D341Med (cell line): ENCODE results near the gene P2RX2.

ENCODE experiments used
- DNase-seq: peaks from one replicate; pipeline ENCODE4 v3.0.0; 2012; ENCODE audit warnings: low spot score

Gene P2RX2

DNA sequence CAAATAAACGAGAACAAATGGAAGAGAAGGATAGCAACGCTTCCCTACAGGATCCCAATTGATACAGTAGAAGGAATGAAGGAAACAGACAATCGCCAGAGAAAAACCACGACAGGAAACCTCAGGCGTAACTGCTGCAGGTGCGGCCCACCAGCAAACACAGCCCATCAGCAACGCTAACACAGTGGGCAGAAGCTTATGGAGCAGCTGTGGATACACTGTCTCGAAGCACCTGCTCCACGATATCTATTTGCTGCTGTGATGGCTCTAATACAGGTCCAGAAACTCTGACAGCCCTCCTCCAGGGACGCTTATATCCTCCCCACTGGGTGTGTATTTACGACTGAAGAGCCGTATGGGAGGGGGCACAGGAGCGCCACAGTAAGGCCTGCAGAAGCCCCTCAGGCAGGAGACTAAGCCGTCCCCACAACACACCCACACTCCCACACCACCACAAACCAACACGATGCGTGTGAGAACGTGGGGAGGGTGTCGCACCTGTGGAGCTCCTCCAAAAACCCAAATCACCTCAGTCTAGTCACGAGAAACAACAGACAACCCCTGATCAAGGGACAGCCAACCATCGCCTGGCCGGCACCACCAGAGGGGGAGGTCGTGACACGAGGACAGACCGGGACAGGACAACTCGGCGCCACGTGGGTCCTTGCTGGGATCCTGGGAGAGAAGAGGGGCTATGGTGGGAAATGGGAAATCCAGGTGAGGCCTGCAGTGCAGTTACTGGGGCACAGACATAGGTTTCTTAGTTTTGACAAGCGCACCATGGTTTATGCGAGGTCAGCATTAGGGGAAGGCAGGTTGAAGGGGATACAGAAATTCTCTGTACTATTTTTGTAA is 44.6 kb downstream of the P2RX2 start:
- no peak for DNase-seq

DNA sequence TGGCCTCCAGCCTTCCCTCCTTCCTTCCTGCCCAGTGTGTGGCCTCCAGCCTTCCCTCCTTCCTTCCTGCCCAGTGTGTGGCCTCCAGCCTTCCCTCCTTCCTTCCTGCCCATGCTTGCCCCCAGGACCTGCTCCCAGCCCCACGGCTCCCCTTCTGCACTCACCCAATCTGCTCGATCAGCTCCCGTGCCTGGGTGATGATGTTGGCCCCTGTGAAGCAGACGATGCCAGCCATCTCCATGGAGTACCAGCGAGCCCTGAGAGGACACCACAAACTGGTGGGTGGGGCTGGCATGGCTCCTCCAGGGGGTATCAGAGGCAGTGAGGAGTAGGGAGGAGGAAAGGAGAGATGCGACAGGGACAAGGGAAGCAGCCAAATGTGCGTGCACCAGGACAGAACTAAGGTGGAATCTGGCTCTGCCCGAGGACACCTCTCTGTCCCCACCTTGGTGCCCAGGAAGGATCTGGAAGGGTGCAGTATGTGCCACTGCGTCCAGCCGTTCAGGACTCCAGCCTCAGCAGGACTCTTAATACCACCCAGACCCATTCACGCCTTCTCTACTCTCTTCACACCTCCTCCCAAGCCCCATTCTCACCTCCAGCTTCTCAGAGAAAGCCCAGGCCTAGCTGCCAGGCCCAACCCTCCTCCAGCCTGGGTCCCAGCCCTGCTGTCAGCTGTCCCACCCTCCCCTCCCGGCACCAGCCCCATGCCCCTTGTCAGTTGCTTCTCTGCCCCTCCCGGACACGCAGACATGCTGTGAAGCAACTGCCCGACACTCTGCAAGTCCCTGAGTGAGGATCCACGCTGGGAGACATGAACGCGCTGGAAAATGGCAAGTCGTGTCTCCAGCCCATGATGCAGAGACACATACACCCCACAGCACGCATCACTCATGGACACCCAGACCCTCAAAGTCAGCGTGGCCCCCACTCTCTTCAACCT is 45.9 kb downstream of the P2RX2 start:
- no peak for DNase-seq

DNA sequence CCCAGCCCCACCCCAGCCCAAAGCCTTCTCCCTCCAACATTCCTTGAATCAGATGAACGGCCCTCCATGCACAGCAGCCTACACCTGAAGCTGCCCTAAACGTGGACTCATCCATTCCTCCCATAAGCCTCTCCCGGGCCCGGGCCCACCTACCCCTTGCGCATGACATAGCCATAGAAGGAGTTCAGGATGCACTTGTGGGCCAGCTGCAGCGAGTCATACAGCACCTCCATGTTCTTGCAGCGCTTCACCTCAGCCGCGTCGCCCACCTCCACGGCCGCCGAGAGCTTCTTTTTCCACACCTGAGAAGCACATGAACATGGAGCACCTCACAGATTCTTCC is 46.5 kb downstream of the P2RX2 start:
- no peak for DNase-seq

DNA sequence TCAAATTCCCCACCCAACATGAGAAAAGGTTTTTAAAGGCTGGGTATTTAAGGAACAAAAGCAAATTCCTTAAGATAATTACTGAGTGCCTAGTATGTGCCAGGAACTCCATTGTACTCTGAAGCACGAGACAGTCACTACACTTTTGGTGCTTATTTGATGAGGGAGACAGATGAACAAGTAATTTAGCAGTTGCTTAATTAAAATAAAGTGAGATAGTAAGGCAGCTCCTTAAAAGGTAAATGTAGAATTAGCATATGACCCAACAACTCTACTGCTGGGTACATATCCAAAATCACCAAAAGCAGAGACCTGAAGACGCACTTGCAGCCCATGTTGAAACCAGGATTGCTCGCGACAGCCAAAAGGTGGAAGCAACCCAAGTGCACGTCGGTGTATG is 47.2 kb downstream of the P2RX2 start:
- DNase-seq, result no peak

DNA sequence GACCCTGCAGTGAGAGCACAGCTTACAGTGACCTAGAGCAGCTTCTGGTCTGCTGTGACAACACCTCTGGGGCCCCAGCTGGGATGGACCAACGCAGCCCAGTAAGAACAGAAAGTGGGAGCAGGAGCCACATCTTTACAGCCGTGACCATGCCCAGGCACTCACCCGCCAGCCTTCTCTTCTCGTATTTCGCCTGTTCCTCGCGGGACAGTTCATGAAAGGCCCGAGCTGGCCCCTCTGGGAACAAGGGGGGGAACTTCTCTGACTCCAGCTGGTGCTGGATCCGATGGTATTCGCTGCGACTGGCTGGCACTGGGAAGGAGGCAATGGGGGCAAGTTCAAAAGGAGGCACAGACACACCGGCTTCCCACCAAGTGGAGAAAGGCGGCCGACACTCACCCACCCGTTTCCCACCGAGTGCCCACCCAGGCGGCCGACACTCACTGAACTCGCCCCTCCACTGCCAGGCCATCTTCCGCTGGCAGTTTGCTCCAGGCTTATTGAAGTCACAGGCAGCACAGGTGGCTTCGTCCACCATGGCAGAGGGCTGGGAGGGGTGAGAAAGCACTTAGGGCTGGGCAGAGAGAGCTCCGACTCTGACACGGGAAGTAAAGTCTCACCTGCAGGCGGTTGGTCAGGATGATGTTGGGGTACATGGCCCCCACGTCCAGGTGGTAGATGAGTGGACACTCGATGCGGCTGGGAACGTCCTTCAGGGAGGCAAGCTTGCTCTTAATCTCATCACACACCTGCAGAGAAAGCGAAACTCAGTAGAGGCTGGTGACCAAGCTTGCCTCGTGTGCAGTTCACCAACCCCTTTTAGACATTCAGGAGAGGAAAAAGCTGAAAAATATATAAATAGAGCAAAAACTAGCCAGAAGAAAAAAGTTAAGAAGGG is 49.9 kb downstream of the P2RX2 start:
- no peak for DNase-seq

DNA sequence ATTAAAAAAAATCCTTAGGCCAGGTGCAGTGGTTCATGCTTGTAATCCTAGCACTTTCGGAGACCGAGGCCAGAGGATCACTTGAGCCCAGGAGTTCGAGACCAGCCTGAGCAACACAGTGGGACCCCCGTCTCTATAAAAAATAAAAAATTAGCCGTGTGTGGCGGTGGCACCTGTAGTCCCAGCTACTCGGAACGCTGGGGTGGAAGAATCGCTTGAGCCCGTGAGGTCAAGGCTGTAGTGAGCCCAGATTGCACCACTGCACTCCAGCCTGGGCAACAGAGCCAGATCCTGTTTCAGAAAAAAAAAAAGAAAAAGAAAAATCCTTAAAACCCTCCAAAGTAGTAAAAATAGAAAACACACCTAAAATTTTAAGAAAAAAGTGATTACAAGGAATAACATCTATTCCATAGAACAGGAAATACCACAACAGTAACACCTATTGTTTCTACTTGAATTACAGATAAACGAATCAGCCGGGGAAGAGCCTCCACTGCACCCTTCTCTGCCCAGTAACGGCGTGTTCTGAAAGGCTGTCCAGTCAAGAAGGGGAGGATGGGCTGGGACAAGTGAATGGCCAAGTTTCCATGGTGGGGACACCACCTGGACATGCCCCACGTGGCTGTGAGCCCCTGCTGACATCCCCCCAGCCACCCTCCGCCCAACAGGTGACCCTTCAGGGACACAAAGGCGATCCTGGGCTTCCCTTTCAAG is 50.7 kb downstream of the P2RX2 start:
- DNase-seq, result no peak
